Urinary bladder (tissue), 4 donors: ENCODE data around the gene BCS1L. TPM values are rescaled to one million over a fixed set of nuclear protein-coding genes. Genes with fewer than 3 reads are reported as not detected.
A peak's percentile ranks its signal among the peaks of the same experiment; 100 is the strongest.

Source experiments
- DNase-seq: peaks from one replicate; pipeline ENCODE4 v3.0.0-alpha.2; 2015; ENCODE audit errors: extremely low spot score
- H3K27ac ChIP-seq: one replicate; pipeline ENCODE4 v1.5.1; 2013; ENCODE audit warnings: low read depth, mild to moderate bottlenecking, moderate library complexity
- H3K36me3 ChIP-seq: one replicate; pipeline ENCODE4 v1.6.1; 2013; ENCODE audit warnings: mild to moderate bottlenecking, moderate library complexity; ENCODE audit not compliant: insufficient read depth
- H3K4me1 ChIP-seq: one replicate; pipeline ENCODE4 v1.6.1; 2013; ENCODE audit warnings: mild to moderate bottlenecking, moderate library complexity; ENCODE audit not compliant: insufficient read depth
- H3K4me3 ChIP-seq: one replicate; pipeline ENCODE4 v1.5.1; 2013; ENCODE audit warnings: low read depth, low read length
- WGBS: extraction: QIAGEN DNeasy Blood & Tissue Kit; methylation state at CpG from one replicate; pipeline ENCODE4 v1.1.7; 2013; 5-methylcytosine and 5-hydroxymethylcytosine counted together
- polyA plus RNA-seq: library from polyadenylated mRNA; stranded (reverse); fragments of 200-250 nt; gene quantifications from one replicate; pipeline ENCODE4 v1.2.3, GENCODE V29; 2013
- total RNA-seq: library from RNA; depleted of rRNA; stranded (reverse); fragments of >200 nt; gene quantifications from one replicate; pipeline ENCODE4 v1.2.3, GENCODE V29; 2014
- donor health status: healthy with polysubstance abuse.
- donor health status: healthy.

BCS1L gene
- total and polyA plus RNA-seq, 2 donors = 24.3 to 39.5 TPM

DNA sequence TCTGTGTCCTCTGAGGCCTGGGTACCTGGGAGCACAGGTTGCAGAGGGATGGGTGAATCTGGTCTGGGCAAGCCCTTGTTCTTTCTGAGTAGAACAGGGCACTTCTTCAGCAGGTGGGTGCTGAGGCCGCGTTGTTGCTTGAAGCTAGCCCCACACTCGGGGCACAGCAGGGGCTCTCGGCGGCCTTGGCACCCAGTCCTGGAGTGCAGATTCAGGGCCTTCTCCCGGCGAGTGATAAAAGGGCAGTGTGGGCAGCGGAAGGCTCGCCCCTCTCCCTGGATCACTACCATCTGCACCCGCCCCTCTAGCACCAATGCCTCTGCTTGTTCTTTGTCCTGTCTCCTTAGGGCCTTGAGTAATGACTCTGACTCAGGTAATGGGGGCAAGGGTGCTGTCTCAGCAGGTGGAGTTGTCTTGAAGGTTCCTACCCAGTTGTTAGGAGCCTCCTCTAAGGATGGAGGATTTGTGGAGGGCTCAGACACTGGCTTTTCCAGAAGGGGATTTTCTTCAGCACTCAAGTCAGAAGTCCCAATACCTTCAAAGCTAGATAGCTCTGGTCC is 15.7 kb upstream of the BCS1L start:
- Histone ChIP-seq H3K4me1 (no peaks in the 10 kb centered on the region), H3K4me3 (no peak overlapping the region), H3K36me3 (no peaks in the 10 kb centered on the region), H3K27ac (no peak overlapping the region)
- WGBS = 94% methylated on average over 10 of the region's 10 CpGs
- DNase-seq = no peak

DNA sequence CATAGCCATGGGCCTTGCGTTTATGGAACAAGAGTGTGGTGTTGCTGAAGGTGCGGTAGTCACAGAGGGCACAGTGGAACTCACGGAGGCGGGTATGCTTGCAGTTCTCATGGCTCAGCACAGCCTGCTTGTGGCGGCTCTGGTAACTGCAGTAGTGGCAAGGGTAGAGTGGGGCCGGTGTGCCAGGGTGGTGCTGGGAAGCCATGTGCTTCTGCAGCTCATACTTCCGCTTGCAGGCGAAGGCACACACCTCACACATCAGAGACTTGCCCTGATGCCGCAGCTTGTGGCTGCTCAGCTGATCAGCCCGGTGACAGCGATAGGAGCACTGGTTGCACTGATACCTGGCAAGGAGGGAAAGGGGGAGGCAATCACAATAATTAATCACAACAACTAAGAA is 14.8 kb upstream of the BCS1L start:
- 88% methylated on average over 11 of the region's 11 CpGs for WGBS
- DNase-seq = no peak
- Histone ChIP-seq H3K36me3 (no peaks in the 10 kb centered on the region), H3K4me1 (no peaks in the 10 kb centered on the region), H3K4me3 (no peak overlapping the region), H3K27ac (no peak overlapping the region)

DNA sequence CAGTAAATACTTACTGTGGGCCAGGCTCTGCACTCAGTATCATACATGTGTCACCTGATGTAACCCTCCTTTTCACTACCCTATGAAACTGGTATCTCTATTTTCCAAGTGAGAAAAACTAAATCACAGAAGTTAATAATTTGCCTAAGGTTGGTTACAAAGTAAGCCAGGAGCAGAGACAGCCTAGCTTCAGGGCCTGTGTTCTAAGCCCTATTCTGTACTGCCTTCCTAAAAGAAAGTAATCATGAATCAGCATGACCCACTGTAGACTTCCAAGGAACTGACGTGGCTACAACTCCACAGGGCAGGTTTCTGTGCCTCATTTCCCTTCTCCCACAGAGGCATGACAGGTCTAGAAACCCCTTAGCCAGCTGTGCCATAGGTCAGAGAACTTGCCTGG is 14.4 kb upstream of the BCS1L start:
- Histone ChIP-seq H3K36me3 (no peaks in the 10 kb centered on the region), H3K4me3 (no peak overlapping the region), H3K27ac (no peak overlapping the region), H3K4me1 (no peaks in the 10 kb centered on the region)
- WGBS = 92% methylated on average over 1 of the region's 1 CpG
- DNase-seq = no peak

DNA sequence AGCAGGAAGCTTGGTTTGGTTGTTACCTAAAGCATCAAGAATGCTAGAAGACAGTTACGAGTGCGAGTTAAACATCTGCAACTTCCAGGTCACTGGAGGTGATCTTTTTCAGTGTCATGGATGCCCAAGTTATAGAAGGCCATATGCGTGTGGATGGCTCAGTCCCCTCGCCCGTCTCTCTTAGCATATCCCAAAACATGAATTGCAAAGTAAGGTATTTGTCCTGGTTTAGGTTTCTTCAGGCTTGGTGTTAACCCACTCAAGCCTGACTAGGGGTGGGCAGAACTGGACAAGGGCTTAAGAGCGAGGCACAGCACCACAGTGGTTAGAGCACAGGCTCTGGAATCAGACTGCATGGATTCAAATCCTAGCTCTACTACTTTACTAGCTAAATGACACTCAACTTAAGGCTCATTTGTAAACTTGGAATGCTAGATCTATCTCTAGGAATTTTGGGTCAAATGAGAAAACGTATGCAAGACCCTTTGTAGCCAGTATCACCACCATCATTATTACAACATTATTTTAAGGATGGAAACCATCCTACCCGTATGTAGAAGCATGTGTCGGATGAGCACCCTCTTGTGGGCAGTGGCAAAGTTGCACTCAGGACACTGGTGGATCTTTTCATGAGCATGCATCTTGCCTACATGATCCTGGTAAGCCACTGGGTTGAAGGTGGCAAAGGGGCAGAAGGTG is 11.2 kb upstream of the BCS1L start:
- no peak overlapping the region for H3K4me3 ChIP-seq
- no peak overlapping the region for H3K27ac ChIP-seq
- H3K36me3 ChIP-seq = no peaks in the 10 kb centered on the region
- H3K4me1 ChIP-seq = no peaks in the 10 kb centered on the region
- no peak for DNase-seq
- 69% methylated on average over 9 of the region's 9 CpGs for WGBS

DNA sequence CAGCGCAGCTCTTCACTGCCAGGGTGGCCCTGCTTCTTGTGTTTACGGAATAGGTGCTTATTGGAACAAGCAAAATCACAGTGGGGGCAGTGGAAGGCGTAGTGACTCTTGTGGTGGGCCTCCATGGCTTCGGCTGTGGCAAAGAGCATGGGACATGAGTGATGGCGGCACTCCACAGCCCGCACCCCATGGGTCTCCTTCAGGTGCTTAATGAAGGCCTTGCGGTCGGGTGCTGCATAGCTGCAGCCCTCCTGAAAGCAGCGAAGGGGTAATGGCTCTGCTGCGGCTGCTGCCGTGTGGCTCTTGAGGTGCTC is 10.7 kb upstream of the BCS1L start:
- Histone ChIP-seq H3K27ac (no peak overlapping the region), H3K36me3 (no peaks in the 10 kb centered on the region), H3K4me3 (no peak overlapping the region), H3K4me1 (no peaks in the 10 kb centered on the region)
- WGBS = 88% methylated on average over 11 of the region's 11 CpGs
- no peak for DNase-seq

DNA sequence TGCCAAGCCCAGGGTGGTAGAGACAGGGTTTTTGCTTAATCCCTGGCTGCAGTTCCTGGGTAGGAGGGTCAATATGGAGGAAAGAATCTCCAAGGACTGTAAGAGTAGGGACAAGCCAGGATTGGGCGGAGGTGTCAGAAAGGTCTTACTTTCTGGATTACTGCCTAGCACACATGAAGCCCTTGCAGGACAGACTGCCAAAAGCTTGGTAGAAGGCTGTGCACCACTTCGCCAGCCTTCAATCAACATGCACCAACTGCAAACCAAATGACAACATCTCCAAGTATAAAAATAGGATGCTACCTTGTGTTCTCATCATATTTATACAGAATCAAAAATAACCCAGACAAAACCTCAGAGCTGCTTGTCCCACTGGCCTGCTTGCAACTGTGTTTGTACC is 3.7 kb upstream of the BCS1L start:
- H3K36me3 ChIP-seq = no peaks in the 10 kb centered on the region

DNA sequence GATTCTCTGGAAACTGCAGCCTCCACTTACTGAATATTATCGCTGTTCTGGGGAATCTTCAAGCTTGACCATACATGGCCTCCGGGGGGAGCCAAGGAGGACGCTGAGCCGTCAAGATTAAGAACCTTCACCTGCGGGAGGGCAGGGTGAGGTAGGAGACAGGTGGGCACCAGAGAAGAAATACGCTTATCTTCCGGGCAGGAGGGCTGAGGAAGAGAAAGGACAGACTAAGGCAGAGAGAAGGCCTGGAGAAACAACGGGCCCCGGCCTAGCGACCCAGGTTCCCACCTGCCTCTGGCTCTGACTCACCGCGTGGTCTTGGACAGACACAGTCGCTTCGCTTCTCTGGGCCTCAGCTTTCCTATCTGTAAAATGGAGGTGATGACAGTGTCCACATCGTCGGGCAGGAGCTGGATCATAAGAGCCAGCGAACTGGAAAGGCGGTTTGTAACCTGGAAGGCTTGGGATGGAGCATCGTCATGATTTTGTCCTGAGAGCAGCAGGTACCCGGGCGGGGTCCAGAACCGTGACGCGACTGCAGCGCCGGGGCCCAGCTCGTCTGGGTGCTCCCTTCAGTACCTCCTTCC is 719 bp upstream of the BCS1L start:
- DNase-seq = no peak
- Histone ChIP-seq H3K27ac (no peak overlapping the region), H3K4me1 (no peaks in the 10 kb centered on the region), H3K4me3 (peak overlapping the region; percentile 77), H3K36me3 (no peaks in the 10 kb centered on the region)
- 2% methylated on average over 27 of the region's 27 CpGs for WGBS

More for the DNA sequence above, 3.7 kb upstream of the BCS1L start:
- no peak for DNase-seq
- 92% methylated on average over 2 of the region's 2 CpGs for WGBS
- Histone ChIP-seq H3K4me3 (no peak overlapping the region), H3K27ac (no peak overlapping the region), H3K4me1 (no peaks in the 10 kb centered on the region)

DNA sequence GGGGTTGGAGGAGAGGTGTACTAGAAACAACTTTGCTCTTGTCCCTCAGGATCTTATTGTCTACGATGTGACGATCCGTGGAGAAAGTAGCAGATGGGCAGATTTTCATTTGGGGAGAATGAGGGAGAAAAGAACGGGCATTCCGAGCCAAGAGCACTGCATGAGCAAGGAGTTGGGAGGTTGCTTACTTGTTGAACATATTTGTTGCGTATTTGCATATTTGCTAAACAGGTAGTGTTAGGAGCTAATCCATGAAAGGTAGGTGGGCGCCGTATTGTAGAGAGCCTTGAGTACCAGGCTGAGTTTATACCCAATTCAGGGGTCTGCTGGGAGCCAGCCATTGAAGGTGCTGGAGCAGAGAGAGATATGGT is 490 bp downstream of the BCS1L start:
- no peak for DNase-seq
- no peaks in the 10 kb centered on the region for H3K36me3 ChIP-seq
- WGBS = 14% methylated on average over 8 of the region's 8 CpGs
- H3K4me1 ChIP-seq = no peaks in the 10 kb centered on the region
- H3K27ac ChIP-seq = peak overlapping the region; percentile 40
- peak overlapping the region; percentile 77 for H3K4me3 ChIP-seq

DNA sequence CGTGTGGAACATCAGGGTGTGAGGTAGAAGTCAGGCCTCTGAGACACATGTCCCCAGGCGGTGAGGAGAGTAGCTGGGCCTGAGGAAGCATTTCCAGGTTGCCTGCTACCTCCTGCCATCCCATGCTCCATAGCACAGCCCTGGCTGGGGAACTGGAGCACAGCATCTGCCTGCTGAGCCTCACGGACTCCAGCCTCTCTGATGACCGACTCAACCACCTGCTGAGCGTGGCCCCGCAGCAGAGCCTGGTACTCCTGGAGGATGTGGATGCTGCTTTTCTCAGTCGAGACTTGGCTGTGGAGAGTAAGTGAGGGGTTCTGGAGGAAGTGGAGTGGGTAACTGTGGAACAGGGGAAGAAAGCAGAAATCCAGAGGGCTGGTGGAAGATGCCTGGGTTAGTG is 2.9 kb downstream of the BCS1L start:
- Histone ChIP-seq H3K4me3 (no peak overlapping the region), H3K27ac (no peak overlapping the region), H3K4me1 (no peaks in the 10 kb centered on the region), H3K36me3 (no peaks in the 10 kb centered on the region)
- DNase-seq = no peak
- WGBS = 84% methylated on average over 7 of the region's 7 CpGs

DNA sequence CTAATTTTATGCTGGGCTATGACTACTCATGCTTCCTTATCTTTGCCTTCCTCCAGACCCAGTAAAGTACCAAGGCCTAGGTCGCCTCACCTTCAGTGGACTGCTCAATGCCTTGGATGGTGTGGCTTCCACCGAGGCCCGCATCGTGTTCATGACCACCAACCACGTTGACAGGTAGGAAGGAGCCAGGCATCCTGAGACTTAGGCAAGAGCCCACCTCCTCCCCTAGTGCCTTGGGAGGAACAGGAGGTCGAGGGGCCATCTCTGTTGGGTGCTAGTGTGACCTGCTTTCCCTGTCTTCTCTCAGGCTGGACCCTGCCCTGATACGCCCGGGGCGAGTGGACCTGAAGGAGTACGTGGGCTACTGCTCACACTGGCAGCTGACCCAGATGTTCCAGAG is 3.3 kb downstream of the BCS1L start:
- peaks cover 2% of the 10 kb centered on the region for H3K36me3 ChIP-seq
- 90% methylated on average over 10 of the region's 10 CpGs for WGBS
- no peak overlapping the region for H3K27ac ChIP-seq
- H3K4me1 ChIP-seq = no peaks in the 10 kb centered on the region
- no peak for DNase-seq
- H3K4me3 ChIP-seq = no peak overlapping the region

DNA sequence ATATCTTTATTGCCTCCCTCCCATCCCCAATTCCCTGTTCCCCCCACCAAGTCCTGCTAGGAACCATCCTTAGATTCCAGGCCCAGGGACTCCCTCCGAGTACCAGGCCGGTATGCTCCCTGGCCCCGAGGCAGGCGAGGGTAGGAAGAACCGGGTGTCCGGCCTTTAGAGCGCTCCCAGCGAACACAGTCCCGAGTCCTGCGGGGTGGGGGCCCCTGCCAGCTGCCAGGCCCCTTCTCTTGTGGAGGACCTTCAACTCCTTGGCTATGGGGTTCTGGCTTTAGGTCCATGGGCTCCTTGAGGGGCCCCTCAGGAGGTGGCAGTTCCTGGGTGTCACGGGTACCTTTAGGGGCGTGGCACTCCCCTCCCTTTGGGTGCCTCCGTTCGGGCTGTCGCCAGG is 4.4 kb downstream of the BCS1L start:
- H3K4me1 ChIP-seq = no peaks in the 10 kb centered on the region
- no peak overlapping the region for H3K27ac ChIP-seq
- no peak overlapping the region for H3K4me3 ChIP-seq
- H3K36me3 ChIP-seq = peaks cover 3% of the 10 kb centered on the region
- no peak for DNase-seq
- WGBS = 88% methylated on average over 15 of the region's 15 CpGs

DNA sequence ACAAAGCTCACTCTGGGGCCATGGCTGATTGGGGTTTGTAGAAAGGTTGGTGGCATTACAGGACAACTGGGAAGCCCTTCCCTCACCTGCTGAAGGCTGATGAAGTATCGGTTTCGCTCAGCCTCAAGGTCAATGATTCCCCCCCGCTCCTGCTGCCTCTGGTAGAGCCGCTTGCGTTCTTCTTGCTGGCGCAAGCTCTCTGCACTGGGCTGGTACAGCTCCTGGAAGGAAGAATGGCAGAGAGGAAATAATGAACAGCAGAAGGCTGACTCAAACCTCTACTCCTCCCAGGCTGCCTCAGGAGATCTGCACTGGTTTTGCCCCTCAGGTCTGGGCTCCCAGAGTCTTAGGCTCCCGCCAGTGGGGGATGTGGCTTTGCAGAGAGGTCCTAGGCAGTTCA is 5.2 kb downstream of the BCS1L start:
- 96% methylated on average over 7 of the region's 7 CpGs for WGBS
- no peak for DNase-seq
- Histone ChIP-seq H3K4me3 (no peak overlapping the region), H3K27ac (no peak overlapping the region), H3K36me3 (peaks cover 3% of the 10 kb centered on the region), H3K4me1 (no peaks in the 10 kb centered on the region)

DNA sequence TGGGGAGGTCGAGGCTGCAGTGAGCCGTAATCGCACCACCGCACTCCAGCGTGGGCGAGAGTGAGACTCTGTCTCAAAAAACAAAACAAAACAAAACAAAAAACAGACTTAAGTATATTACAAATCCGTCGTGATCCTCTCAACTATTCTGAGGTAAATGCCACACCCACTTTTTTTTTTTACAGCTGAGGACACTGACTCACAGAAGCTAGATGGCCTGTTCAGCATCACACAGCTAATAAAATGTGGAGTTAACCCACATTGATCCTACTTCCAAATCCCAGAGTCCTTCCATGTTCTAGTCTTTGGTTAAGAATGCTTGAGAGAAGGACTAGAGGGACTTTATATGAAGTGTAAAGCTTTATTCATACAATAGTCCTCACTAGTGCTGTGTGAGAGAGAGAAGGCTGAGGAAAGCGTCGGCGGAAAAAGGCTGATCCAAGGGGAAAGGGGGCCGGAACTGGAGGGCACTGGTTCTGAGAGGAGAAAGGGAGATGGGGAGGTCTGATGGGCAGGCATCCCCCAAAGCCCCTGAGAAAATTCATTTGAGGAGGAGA is 11.7 kb downstream of the BCS1L start:
- peaks cover 3% of the 10 kb centered on the region for H3K36me3 ChIP-seq
- DNase-seq = no peak
- peak overlapping the region; percentile 27 for H3K27ac ChIP-seq
- 35% methylated on average over 12 of the region's 12 CpGs for WGBS
- H3K4me1 ChIP-seq = no peaks in the 10 kb centered on the region
- peak overlapping the region; percentile 82 for H3K4me3 ChIP-seq
